SHP77 treated with DMSO at 0.1 percent for 48 hours (cell line): ENCODE data around the gene TRMT1.

Source experiments
- DNase-seq: peaks from one replicate; lab custom pipeline; 2025; lab: John Stamatoyannopoulos, UW

TRMT1 gene

GRCh38 chr19:13122980-13123957 lies 6.7 kb upstream of the TRMT1 start:
- no peak for DNase-seq

- no peak for DNase-seq
Measured at GRCh38 chr19:13122275-13122878, 5.8 kb upstream of the TRMT1 start.

DNA sequence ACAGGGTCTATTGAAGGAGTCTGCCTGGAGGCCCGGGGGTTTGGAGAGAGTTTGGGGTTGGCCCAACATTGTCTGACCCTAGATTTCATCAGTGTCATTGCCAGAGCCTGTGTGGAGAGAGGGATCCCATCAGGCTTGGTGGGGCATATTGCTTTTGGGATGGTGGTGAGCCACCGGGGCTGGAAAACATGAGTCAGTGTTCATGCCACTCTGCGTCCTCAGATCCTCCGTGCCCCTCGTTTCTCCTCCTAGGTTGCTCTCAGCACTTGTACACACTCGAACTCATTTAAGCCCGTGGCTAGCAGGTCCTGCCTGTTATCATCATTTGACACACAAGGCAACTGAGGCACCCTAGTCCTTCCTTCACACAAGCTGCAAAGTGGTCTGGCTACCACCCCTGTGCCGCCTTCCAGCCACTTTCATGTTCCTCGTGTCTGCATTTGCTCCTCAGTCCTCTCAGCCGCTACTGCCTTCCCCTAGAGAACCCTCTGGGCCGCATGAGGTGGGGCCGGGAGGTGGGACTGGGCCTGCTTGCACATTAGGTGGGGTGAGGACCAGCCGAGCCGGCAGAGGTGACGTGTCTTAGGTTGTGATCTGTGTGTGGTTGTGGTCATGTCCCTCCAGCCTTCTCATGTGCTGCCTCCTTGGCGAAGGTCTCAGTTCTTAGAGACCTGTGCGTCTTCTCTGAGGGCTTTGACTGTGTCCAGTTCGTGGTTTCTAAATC lies 5.2 kb upstream of the TRMT1 start:
- no peak for DNase-seq

GRCh38 chr19:13120817-13121216 lies 4.3 kb upstream of the TRMT1 start:
- DNase-seq: no peak

DNA sequence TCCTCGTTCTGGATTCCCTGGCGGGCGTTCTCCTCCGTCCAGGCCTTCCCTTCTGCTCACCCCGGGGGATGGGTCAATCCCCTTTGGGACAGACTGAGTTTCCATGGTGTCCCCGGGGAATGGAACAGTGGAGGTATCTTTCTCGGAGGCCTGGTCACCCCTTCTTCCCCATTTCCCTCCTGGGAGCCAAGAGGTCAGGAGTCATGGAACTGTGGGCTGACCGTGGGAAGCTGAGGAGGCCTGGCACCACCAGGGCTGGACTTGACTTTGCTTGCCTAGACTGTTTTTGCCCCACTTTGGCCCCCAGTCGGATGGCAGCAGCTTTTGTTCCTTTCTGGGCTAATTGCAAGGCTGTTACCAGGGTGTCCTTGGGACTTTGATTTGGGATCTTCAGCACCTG lies 3.5 kb upstream of the TRMT1 start:
- no peak for DNase-seq

GRCh38 chr19:13119627-13120026 lies 3.1 kb upstream of the TRMT1 start:
- DNase-seq: no peak

- DNase-seq: no peak
Measured at GRCh38 chr19:13118424-13119193, 2.1 kb upstream of the TRMT1 start.

GRCh38 chr19:13117772-13118423 lies 1.4 kb upstream of the TRMT1 start, which contains the start of gene NACC1:
Gene NACC1 (plus strand): TSS chr19:13118264. CDS start chr19:13135208, 16,944 bp downstream.
- peak; percentile 56 for DNase-seq

GRCh38 chr19:13117176-13117771 lies 734 bp upstream of the TRMT1 start:
- DNase-seq: no peak

- no peak for DNase-seq
Measured at GRCh38 chr19:13115936-13116281, 631 bp downstream of the TRMT1 start.

GRCh38 chr19:13112555-13112954 lies 4.0 kb downstream of the TRMT1 start:
- DNase-seq: no peak

DNA sequence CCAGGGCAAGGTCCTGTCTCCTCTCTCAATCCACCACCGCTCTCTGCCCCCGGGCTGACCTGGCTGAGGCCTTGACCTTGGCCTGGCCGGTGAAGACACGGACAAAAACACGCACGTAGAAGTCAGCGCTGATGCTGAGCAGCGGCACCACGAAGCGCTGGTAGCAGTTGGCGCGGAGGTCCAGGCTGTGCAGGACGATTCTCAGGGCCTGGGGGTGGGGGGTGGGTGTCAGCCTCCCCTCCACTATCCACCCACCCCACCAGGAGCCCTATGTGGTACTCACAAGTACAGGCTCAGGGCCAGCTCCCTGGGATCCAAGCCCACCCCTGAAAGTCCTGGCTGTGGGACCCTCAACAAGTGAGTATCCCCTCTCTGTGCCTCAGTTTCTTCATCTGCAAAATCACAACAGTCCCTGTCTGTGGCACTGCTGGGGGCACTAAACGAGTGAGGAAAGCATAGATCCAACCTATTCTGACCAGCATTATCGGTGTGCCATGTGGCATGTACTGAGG lies 6.4 kb downstream of the TRMT1 start:
- DNase-seq: no peak

DNA sequence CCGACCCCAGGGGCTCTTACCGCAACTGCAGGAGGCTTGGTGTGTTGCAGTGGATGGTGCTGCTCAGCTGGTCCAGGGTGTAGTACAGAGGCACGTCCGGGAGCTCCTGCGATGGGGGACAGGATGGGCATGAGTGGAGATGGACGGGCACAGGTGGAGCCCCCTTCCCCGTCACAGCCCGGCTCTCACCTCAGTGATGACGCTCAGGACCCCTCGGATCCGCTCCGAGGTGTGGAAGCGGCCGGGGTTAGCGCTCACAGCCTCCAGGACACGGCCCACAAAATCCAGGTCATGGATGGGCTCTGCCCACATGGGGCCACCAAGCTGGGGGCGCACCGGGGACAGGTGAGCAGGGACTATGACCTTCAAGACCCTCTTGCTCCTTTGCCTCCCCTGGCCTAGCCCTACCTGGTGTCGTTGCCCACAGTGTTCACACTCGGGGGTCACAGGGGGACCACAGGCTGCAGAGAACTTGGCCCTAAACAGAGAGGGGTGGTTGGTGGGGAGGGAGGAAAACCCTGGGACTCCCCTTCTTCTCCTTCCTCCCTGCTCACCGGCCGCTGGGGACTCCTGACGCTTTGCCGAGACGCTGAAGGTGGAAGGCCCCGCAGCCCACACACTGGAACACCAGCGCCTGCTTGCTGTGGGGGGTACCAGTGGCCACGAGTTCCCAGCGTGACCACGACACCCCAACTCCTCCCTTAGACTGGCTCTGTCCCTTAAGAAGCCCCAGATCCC lies 7.0 kb downstream of the TRMT1 start:
- DNase-seq: no peak

- no peak for DNase-seq
Measured at GRCh38 chr19:13104848-13105711, 11.5 kb downstream of the TRMT1 start.

- DNase-seq: no peak
Measured at GRCh38 chr19:13104360-13104847, 12.1 kb downstream of the TRMT1 start.

DNA sequence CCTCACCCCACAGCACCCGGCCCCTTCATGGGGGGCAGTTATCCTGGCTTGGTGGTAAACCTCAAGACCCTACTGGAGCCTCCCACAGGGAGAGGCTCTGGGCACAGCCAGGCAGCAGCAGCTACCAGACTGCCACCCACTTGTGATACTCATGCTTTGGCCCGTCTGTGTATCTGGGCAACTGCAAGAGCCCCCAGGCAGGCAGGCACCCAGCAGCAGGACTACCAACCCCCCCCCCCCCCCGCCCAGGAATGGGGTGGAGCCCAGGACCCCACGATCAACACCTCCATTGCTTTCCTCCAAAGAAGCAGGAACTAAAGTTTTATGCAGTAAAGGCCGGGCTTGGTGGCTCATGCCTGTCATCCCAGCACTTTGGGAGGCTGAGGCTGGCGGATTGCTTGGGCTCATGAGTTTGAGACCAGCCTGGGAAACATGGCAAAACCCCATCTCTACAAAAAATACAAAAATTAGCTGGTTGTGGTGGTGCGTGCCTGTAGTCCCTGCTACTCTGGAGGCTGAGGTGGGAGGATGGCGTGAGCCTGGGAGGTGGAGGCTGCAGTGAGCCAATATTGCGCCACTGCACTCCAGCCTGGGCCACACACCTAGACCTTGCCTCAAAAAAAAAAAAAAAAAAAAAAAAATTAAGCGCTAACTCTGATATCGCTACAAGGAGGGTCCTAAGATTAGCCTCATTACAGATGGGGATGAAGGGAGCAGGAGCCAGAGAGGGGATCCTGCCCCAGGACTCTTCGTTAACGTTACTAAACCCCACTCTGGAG lies 12.8 kb downstream of the TRMT1 start:
- DNase-seq: no peak

- DNase-seq: no peak
Measured at GRCh38 chr19:13102666-13103580, 13.6 kb downstream of the TRMT1 start, which contains the start of gene LYL1. Gene LYL1 (minus strand): TSS chr19:13102858. CDS start chr19:13101171, 1,687 bp downstream.
